ENCODE data around the gene SND1.
A peak's percentile ranks its signal among the peaks of the same experiment; 100 is the strongest.

- TF ChIP-seq POLR2AphosphoS5 (IDR thresholded peaks at IDR 0.05; ENCODE audit: insufficient read depth in 1 of 2, low read depth in 1 of 2) (no peak), CTCF (IDR thresholded peaks at IDR 0.05) (peak in 1 of 3 experiments; percentile 9), POLR2A (IDR thresholded peaks at IDR 0.05) (no peak)
Measured at GRCh38 chr7:127792528-127793342, 140.7 kb downstream of the SND1 start.

All from vagina (tissue), 2 donors.